ENCODE data around the gene DBP.

- TF ChIP-seq SUZ12 (IDR thresholded peaks at IDR 0.05; ENCODE audit: extremely low read depth, insufficient read depth, insufficient read length) (no peak), YY1 (IDR thresholded peaks at IDR 0.05; ENCODE audit: insufficient read depth, insufficient read length) (no peak)
Measured at GRCh38 chr19:48686088-48686487, 48.9 kb upstream of the DBP start.

Measured in NT2/D1 (cell line).